Neuron (in vitro differentiated cells): ENCODE results near the gene SLC38A3.

Source experiments
- H2AFZ ChIP-seq: one replicate; pipeline ENCODE4 v1.6.1; 2013; ENCODE audit warnings: low read depth, mild to moderate bottlenecking, inconsistent platforms, low read length, moderate library complexity
- H3K27me3 ChIP-seq: one replicate; pipeline ENCODE4 v1.6.1; 2013; ENCODE audit warnings: low read length; ENCODE audit not compliant: insufficient read depth
- H3K36me3 ChIP-seq: one replicate; pipeline ENCODE4 v1.6.1; 2013; ENCODE audit warnings: low read length; ENCODE audit not compliant: insufficient read depth
- H3K4me1 ChIP-seq: one replicate; pipeline ENCODE4 v1.6.1; 2013; ENCODE audit warnings: low read length; ENCODE audit not compliant: insufficient read depth
- H3K4me3 ChIP-seq: 2 replicates; pipeline ENCODE4 v1.5.1; 2013; ENCODE audit warnings: mild to moderate bottlenecking, low read length, moderate library complexity
- H3K9me3 ChIP-seq: one replicate; pipeline ENCODE4 v1.6.1; 2013; ENCODE audit warnings: low read length

Gene SLC38A3

DNA sequence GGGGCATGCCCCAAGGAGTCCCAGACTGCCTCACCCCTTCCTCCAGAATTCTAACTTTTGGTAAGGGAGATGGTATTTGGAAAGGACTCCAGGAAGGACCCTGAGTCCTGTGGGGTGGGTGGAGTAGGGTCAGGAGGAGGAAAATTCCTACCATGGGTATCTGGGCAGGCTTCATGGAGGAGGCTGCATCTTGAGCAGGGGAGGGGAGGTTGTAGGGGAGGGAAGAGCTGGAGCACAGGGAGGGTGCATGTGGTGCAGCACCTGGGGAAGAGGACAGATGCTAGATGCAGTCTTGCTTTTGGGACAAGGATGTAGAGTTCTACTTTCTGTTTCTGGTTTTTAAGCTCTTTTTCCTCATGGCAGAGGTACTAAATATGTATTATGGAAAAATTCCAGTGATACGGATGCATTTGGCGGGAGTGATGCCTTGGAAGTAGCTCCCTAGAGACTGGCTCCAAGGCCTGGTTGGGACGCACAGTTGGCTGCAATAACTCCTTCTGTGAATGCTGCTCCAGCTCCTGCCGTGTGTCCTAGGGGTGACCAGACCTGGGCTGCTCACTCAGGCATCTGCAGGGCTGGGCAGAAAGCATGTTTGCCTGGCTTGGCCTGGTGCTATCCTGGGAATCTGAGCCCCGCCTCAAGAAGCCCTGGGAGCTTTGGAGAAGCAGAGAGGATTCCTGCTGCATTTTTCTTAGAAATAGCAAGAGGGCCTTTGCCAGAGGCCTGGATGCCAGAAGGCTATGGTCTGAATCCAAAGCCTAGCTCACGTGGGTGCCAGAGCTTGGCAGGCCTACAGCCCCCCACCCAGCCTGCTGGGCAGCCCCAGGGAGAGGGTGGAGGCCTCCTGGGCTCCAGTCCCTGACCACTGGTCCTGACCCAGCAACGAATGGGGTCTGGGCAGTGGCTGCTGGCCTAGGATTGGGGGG lies 39.8 kb upstream of the SLC38A3 start:
- H3K4me3 ChIP-seq: no peak overlapping the region
- H3K36me3 ChIP-seq: no peaks in the 10 kb centered on the region
- H3K9me3 ChIP-seq: no peaks in the 10 kb centered on the region
- H3K27me3 ChIP-seq: peaks cover 10% of the 10 kb centered on the region
- H2AFZ ChIP-seq: no peak overlapping the region
- H3K4me1 ChIP-seq: peaks cover 27% of the 10 kb centered on the region

DNA sequence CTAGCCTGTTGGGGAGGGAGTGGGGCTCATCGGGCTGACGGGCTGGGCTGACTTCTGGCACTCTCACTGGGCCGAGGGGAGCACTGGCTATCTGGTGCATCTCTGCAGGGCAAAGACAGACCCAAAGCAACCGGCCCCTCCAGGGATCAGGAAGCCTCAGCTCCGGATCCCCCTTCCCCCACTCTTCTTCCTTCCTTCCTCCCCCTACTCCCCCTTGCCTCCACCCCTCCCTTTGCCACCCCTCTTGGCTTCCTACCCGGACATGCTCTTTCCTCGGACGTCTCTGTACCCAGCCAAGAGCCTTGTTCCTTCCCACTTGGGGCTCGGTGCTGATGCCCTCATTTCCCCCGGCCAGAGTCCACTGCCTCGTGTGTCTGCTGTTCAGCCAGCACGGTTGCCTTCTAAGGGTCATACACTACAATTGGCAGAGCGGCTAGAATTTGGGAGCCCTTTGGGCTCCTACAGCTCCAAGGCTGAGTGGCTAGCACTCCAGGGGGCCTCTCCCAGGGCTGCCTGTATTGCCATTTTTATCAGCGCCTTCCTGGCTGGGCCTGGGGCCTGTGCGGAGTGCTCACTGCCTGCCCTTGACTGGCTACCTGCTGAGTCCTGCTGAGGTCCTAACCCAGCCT lies 39.0 kb upstream of the SLC38A3 start:
- Histone ChIP-seq H2AFZ (no peak overlapping the region), H3K4me1 (peaks cover 35% of the 10 kb centered on the region), H3K27me3 (peaks cover 10% of the 10 kb centered on the region)

DNA sequence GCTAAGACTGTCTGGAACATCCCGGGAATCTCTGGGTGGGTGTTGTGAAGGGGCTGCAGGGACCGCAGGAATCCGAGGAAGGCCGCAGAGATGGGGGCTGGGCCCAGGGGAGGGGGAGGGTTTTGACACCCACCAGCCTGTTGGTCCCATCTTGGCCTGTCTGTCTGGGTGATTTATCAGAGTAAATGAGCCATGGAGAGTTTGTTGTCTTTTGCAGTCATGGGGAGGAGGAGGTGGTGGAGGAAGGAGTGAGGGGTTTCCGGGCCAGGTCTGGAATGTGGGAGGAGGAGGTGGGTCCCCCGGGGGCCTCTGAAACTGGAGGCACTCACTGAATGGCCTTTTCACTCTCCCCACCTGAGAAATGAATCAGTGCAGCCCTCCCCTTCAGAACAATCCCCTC lies 38.5 kb upstream of the SLC38A3 start:
- Histone ChIP-seq H2AFZ (no peak overlapping the region), H3K4me3 (no peak overlapping the region), H3K4me1 (peaks cover 36% of the 10 kb centered on the region), H3K36me3 (no peaks in the 10 kb centered on the region), H3K27me3 (peaks cover 10% of the 10 kb centered on the region), H3K9me3 (no peaks in the 10 kb centered on the region)

More for the DNA sequence above, 39.0 kb upstream of the SLC38A3 start:
- Histone ChIP-seq H3K4me3 (no peak overlapping the region), H3K9me3 (no peaks in the 10 kb centered on the region), H3K36me3 (no peaks in the 10 kb centered on the region)

DNA sequence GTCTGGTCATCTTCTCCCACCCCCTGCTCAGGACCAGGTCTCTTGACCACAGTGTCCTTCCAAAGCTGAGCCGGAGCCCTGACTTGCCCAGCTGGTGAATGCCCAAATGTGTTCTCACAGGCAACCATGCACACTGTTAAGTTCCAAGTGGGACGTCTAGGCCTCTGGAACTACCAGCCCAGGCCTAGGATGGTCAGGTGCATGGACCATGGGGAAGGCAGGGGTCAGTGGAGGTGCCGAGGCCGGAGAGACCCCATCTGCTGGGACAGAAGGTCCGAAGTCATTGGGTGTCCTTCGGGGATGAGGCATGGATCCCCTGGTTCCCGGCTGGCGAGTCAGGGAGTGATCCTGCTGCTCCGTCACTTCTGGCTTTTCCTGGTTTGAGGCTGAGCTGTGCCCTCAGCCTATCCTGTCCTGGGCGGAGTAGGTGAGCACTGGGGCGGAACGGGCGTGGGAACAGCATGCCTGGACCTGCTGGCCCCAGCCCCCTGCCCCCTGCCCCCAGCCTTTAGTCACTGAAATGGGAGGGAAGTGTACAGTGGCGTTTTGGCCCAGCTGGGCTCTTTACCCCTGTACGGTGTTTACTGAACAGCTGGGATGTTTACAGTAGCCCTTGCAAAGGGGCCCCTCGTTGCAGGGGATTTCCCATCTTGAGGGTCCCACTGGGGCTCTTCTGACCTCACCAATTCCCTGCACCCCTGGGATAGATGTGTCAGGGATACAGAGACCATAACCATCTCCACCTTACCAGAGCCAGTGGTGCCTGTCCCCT lies 37.8 kb upstream of the SLC38A3 start:
- H3K4me3 ChIP-seq: no peak overlapping the region
- H2AFZ ChIP-seq: no peak overlapping the region
- H3K27me3 ChIP-seq: peaks cover 6% of the 10 kb centered on the region
- H3K4me1 ChIP-seq: peaks cover 36% of the 10 kb centered on the region
- no peaks in the 10 kb centered on the region for H3K9me3 ChIP-seq
- no peaks in the 10 kb centered on the region for H3K36me3 ChIP-seq

DNA sequence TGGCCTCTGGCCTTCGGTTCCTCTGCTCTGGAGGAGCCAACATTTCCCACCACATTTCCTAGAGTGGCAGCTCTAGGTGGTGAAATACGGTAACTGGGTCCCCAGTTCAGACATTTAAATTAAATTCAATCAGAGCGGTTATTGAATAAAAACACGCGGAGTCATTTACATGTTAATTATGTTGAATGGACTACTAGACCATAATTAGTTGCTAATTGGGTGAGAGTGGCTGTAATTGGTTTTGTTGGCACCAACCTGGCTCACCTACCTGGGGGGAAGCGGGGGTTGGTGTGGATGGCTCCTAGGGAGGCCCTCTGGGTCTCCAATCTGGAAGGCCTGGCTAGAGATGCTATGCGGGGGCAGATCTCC lies 37.2 kb upstream of the SLC38A3 start:
- Histone ChIP-seq H3K36me3 (no peaks in the 10 kb centered on the region), H2AFZ (no peak overlapping the region), H3K9me3 (no peaks in the 10 kb centered on the region), H3K4me3 (no peak overlapping the region), H3K4me1 (peaks cover 36% of the 10 kb centered on the region), H3K27me3 (peaks cover 5% of the 10 kb centered on the region)

DNA sequence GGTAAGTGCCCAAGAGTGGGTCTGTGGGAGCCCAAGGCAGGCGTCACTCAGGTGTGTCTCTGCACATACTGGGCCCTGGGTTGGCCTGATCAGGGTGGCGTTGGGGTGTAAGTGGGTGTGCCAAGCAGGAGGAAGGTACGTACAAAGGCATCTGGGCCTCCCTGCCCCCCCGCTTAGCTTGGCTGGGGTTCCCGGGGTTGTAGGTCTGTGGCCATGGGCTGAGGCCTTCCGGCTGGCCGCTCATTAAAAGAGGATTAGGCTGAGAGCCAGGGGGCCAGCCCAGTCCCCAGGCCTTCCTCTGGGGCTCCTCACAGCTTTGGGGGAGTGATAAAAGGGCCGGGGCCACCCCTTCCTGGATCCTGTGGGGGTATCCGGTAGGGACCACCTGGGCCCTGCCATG lies 36.7 kb upstream of the SLC38A3 start:
- Histone ChIP-seq H3K9me3 (no peaks in the 10 kb centered on the region), H3K36me3 (no peaks in the 10 kb centered on the region), H3K27me3 (peaks cover 5% of the 10 kb centered on the region), H3K4me1 (peaks cover 36% of the 10 kb centered on the region), H3K4me3 (no peak overlapping the region), H2AFZ (no peak overlapping the region)

DNA sequence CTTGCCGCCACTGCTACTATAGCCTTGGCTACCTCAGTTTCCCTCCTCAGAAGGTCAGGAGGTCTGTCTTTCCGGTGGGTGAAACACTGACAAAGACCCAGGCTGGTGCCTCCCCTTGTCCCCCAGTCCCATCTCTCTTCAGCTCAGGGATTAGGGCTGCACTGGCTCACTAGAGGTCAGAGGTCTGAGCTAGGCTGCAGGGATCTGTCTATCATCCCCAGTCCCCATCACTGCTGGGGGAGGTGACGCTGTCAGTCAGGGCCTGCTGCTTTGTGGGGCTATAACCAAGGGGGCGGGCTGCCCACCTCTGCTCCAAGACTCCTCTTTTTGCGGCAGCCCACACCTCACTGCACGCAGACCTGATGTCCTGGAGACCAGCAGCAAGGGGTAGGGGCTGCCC lies 36.3 kb upstream of the SLC38A3 start:
- Histone ChIP-seq H3K4me1 (peaks cover 36% of the 10 kb centered on the region), H3K9me3 (no peaks in the 10 kb centered on the region), H3K4me3 (no peak overlapping the region)

DNA sequence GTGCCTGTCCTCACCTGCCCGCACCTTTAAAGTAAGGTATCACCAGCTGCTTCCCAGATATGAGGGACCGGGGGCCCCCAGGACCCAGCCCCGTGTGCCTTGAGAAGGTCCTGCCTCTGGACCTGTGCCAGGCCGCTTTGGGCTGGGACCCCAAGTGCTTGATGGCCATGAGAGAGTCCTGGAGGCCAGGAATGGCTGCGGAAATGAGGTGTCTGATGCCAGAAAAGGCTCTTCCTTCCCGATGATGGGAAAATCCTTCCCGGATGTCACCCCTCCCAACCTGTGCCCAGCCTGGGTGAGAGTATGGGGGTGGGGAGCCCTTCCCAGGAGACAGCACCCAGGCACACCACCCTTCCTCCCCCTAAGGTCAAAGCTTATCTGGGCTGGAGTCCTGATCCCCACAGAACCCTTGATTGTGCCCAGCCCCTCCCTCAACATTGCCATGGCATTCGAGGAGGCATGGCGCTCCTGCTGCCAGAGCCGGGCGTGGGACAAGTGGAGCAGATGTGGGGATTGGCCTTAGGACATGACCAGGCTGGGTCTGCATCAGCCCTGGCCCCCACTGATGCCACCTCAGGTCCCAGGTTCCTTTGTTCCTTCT lies 35.7 kb upstream of the SLC38A3 start:
- no peak overlapping the region for H2AFZ ChIP-seq
- no peaks in the 10 kb centered on the region for H3K9me3 ChIP-seq
- H3K4me1 ChIP-seq: peaks cover 36% of the 10 kb centered on the region

More for the DNA sequence above, 36.3 kb upstream of the SLC38A3 start:
- Histone ChIP-seq H2AFZ (no peak overlapping the region), H3K27me3 (peaks cover 5% of the 10 kb centered on the region), H3K36me3 (no peaks in the 10 kb centered on the region)

DNA sequence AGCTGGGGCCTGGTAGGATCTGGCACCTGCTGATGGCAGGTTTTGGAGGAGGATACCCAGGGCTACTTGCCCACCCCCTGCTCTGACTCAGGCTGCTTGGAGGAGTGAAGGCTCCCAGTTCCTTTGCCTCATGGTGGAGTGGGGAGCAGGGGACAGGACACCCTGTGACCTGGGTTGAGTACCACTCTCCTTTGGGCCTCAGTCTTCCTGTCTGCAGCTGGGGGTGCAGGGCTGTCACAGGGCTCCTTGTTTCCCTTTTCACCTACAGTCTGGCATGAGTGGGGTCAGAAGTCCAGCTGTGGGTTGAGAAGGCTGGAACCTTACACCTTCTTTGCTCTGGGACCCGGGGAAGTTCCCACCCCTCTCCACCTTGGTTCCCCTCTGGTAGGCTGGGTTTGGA lies 35.2 kb upstream of the SLC38A3 start:
- peaks cover 36% of the 10 kb centered on the region for H3K4me1 ChIP-seq
- H3K9me3 ChIP-seq: no peaks in the 10 kb centered on the region
- H3K27me3 ChIP-seq: peaks cover 2% of the 10 kb centered on the region
- H3K36me3 ChIP-seq: no peaks in the 10 kb centered on the region
- no peak overlapping the region for H2AFZ ChIP-seq
- no peak overlapping the region for H3K4me3 ChIP-seq

More for the DNA sequence above, 35.7 kb upstream of the SLC38A3 start:
- H3K4me3 ChIP-seq: no peak overlapping the region
- peaks cover 5% of the 10 kb centered on the region for H3K27me3 ChIP-seq
- no peaks in the 10 kb centered on the region for H3K36me3 ChIP-seq

DNA sequence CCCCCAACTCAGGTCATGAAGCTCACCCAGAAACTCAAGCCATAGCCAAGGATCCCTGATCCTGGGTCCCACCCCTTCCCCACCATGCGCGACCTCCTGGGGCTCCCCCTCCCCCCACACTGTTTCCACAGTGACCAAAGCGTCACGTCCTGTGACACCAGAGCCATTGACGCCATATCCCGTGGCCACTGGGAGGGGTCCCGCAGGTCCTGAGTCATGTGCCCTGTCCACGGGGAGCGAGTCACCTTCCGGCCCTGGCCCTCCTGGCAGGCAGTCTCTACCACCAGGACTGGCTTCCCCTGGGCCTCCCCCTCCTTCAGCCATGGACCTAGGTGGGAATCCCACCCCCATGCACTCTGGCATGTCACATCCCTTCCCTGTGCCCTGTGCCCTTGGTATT lies 34.4 kb upstream of the SLC38A3 start:
- Histone ChIP-seq H3K9me3 (no peaks in the 10 kb centered on the region), H3K4me3 (no peak overlapping the region), H2AFZ (no peak overlapping the region), H3K36me3 (no peaks in the 10 kb centered on the region), H3K4me1 (peaks cover 36% of the 10 kb centered on the region), H3K27me3 (no peaks in the 10 kb centered on the region)

DNA sequence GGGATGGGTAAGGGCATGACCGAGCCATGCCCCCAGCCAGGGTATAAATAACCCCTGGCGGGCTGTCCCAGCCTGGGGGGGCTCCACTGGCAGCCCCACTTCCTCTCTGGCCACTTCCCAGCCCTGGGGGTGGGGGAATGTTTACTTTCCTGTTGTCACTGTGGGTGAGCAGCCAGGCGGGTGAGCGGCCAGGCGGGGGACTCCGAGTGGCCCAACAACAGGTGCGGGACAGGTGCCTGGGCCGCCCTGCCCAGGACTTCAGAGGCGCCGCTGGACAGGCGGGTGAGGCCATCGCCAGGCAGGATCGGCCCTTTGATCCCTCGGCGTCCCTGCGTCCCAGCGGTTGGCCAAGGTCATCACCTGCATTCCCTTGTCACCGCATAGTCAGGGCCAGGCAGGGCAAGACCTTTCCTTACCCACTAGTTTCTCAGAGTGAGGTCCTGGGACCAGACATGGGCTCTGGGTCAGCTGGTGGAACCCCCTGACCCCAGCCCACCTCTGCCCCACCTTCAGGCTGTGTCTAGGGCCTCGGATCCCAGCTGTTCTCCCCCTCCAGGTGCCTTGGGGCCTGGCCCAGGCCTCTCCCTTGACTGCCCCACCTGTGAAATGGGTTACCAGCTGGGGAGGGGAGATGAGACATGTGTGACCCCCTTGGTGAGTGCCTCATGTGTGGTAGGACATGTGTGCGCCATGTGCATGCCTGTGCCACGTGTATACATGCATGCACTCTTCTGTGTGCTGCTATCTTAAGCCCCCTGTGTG lies 33.4 kb upstream of the SLC38A3 start:
- H3K4me1 ChIP-seq: peaks cover 31% of the 10 kb centered on the region
- H3K4me3 ChIP-seq: no peak overlapping the region
- no peaks in the 10 kb centered on the region for H3K27me3 ChIP-seq
- H2AFZ ChIP-seq: no peak overlapping the region
- no peaks in the 10 kb centered on the region for H3K9me3 ChIP-seq
- no peaks in the 10 kb centered on the region for H3K36me3 ChIP-seq

DNA sequence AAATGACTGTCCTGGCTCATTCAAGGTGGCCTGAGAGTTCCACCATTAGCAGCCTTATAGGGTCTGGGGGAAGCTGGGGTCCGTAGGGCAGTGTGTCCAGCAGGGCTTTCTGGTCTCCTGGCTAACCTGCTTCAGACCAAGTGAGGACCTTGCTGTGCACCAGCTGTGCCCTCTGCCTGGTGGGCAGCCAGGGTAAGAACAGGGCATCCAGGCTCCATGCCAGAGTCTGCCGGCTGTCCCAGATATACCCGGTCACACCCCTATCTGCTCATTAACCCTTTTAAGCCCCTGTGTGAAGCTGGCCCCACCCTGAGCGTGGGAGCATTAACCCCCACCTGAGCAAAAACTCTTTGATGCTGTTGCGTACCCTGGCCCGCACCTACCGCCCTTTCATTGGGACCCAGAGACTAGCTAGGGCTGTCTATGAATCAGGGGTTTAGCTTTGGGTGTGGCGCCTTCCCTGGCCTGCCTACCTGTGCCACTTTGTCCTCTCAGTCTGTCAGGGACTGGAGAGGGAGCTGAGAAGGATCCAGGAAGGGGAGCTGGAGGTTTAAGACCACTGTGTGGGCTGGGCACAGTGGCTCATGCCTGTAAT lies 32.3 kb upstream of the SLC38A3 start:
- Histone ChIP-seq H2AFZ (no peak overlapping the region), H3K4me1 (peaks cover 22% of the 10 kb centered on the region), H3K9me3 (no peaks in the 10 kb centered on the region), H3K27me3 (no peaks in the 10 kb centered on the region), H3K4me3 (no peak overlapping the region), H3K36me3 (no peaks in the 10 kb centered on the region)
